Fibroblast of lung (primary cell): ENCODE results near the gene FNDC3B. TPM values are rescaled to one million over a fixed set of nuclear protein-coding genes. Genes with fewer than 3 reads are reported as not detected.
A peak's percentile ranks its signal among the peaks of the same experiment; 100 is the strongest.

Experiments
- DNase-seq, 2 donors: peaks; one replicate each; pipeline versions ENCODE4 v3.0.0 to v3.0.0-alpha.2; 2010; ENCODE audit warnings: low read depth in 2 of 2
- H2AFZ ChIP-seq: 2 replicates; pipeline ENCODE4 v1.5.1; 2012; ENCODE audit warnings: low read length, control low read depth, inconsistent platforms
- H3K27ac ChIP-seq: 2 replicates; pipeline ENCODE4 v1.5.1; 2011; ENCODE audit warnings: low read length, control low read depth; ENCODE audit not compliant: insufficient read depth
- H3K27me3 ChIP-seq: 2 replicates; pipeline ENCODE4 v1.5.1; 2011; ENCODE audit warnings: mild to moderate bottlenecking, low read length; ENCODE audit not compliant: control insufficient read depth, insufficient read depth
- H3K36me3 ChIP-seq: 2 replicates; pipeline ENCODE4 v1.5.1; 2011; ENCODE audit warnings: low read length; ENCODE audit not compliant: control insufficient read depth, insufficient read depth
- H3K4me1 ChIP-seq: 2 replicates; pipeline ENCODE4 v1.5.1; 2011; ENCODE audit warnings: low read length; ENCODE audit not compliant: control insufficient read depth, insufficient read depth; ENCODE audit errors: extremely low read depth
- H3K4me2 ChIP-seq: 2 replicates; pipeline ENCODE4 v1.5.1; 2011; ENCODE audit warnings: low read length, control low read depth; ENCODE audit not compliant: insufficient read depth; ENCODE audit errors: extremely low read depth
- H3K4me3 ChIP-seq, 4 experiments: fragments of 200-600 bp in 1 of 4; sonication (generic) in 1 of 4; replicated peaks in 1 of 4; 2 replicates each; pipeline ENCODE4 v1.5.1; 2011 to 2016; ENCODE audit warnings: low read length in 4 of 4, low read depth in 3 of 4, mild to moderate bottlenecking in 3 of 4, control low read depth in 2 of 4, inconsistent platforms in 1 of 4, mixed read lengths in 1 of 4; ENCODE audit not compliant: insufficient read depth in 1 of 4; ENCODE audit errors: control extremely low read depth in 1 of 4
- H3K79me2 ChIP-seq: 2 replicates; pipeline ENCODE4 v1.5.1; 2012; ENCODE audit warnings: mild to moderate bottlenecking, low read length, inconsistent platforms; ENCODE audit not compliant: control insufficient read depth, insufficient read depth
- H3K9ac ChIP-seq: 2 replicates; pipeline ENCODE4 v1.5.1; 2011; ENCODE audit warnings: mild to moderate bottlenecking, low read length, control low read depth; ENCODE audit not compliant: insufficient read depth
- H3K9me3 ChIP-seq: 2 replicates; pipeline ENCODE4 v1.5.1; 2012; ENCODE audit warnings: low read depth, low read length; ENCODE audit not compliant: control insufficient read depth, insufficient read depth
- H4K20me1 ChIP-seq: 2 replicates; pipeline ENCODE4 v1.5.1; 2011; ENCODE audit warnings: low read length; ENCODE audit not compliant: control insufficient read depth, insufficient read depth; ENCODE audit errors: extremely low read depth
- CTCF ChIP-seq, 2 donors: IDR thresholded peaks in 1 of 2; conservative IDR thresholded peaks in 1 of 2; 1 replicate in 1 of 2; 2 replicates in 1 of 2; pipeline ENCODE4 v1.5.1; 2011 to 2012; ENCODE audit warnings: low read length in 2 of 2, control low read depth in 1 of 2, inconsistent platforms in 1 of 2, low read depth in 1 of 2, mild to moderate bottlenecking in 1 of 2
- EZH2 ChIP-seq: IDR thresholded peaks from 2 replicates; pipeline ENCODE4 v1.5.1; 2012; ENCODE audit warnings: low read length, control low read depth, mild to moderate bottlenecking; ENCODE audit errors: missing control alignments
- polyA plus RNA-seq, 2 donors: library from polyadenylated mRNA; depleted of rRNA in 1 of 2; stranded (reverse) in 1 of 2; unstranded in 1 of 2; fragments of >200 nt; gene quantifications; 2 replicates each; pipeline ENCODE4 v1.2.1, GENCODE V29; 2011 to 2012; ENCODE audit warnings: missing spikeins in 1 of 2
- total RNA-seq: library from RNA; depleted of rRNA; stranded (reverse); fragments of >200 nt; gene quantifications from 2 replicates; pipeline ENCODE4 v1.2.1, GENCODE V29; 2014

FNDC3B gene
- total and polyA plus RNA-seq, 2 donors (not counting 1 experiment from before 2014, with no cell fraction given): 26.1 to 76.8 TPM

DNA sequence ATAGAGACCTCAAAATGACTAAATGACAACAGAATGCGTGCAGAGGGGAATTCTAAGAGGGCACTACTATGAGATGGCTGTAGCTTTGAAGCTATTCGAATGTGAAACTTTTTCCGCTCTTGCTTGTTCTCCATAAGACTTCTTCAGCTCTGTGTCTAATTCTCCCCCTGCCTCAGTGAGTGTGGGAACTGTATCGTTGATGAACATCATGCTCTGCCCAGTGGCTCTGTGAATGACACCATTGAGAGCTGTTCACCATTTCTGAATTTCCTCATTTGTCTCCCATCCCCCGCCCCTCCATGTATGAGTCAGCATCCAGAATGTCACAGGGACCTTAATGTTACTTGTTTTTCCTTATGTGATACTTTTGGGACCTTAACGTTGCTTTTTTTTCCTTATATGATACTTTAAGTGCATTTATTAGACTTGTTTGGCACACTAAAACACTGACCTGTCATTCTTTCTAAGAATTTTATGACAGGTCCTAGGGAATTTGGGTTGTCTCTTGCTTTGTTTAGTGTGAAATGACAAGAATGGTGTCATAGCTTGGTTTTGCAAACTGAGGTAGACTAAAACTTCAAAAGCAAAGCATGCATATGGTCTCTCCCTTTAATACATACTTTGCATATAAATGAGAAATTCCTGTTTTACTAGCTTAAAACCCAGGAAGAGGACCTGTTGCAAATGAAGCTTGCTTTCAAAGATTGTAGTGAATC, 99.6 kb downstream of the FNDC3B start:
- H3K4me2 ChIP-seq: no peak overlapping the region
- peak overlapping the region; percentile 34 for H3K27ac ChIP-seq
- no peaks in the 10 kb centered on the region for H3K27me3 ChIP-seq
- no peak overlapping the region for H3K4me3 ChIP-seq
- H4K20me1 ChIP-seq: no peaks in the 10 kb centered on the region
- TF ChIP-seq CTCF (conservative IDR thresholded peaks at IDR 0.05 in 1 of 2, IDR thresholded peaks at IDR 0.05 in 1 of 2; ENCODE audit: low read depth in 1 of 2, low read length in 2 of 2) (no peak), EZH2 (no peak)
- H3K4me1 ChIP-seq: peaks cover 33% of the 10 kb centered on the region
- peaks cover 54% of the 10 kb centered on the region for H3K79me2 ChIP-seq
- H3K36me3 ChIP-seq: no peaks in the 10 kb centered on the region
- H2AFZ ChIP-seq: no peak overlapping the region
- no peak overlapping the region for H3K9ac ChIP-seq
- no peaks in the 10 kb centered on the region for H3K9me3 ChIP-seq
- DNase-seq: peak in 1 of 2 donors; percentile 59

- TF ChIP-seq CTCF (conservative IDR thresholded peaks at IDR 0.05 in 1 of 2, IDR thresholded peaks at IDR 0.05 in 1 of 2; ENCODE audit: low read depth in 1 of 2, low read length in 2 of 2) (no peak), EZH2 (no peak)
- H3K4me2 ChIP-seq: no peak overlapping the region
- peak overlapping the region; percentile 1 for H3K27ac ChIP-seq
- peaks cover 58% of the 10 kb centered on the region for H3K79me2 ChIP-seq
- H3K9ac ChIP-seq: no peak overlapping the region
- no peak overlapping the region for H3K4me3 ChIP-seq
- no peaks in the 10 kb centered on the region for H3K36me3 ChIP-seq
- no peak for DNase-seq
- H3K27me3 ChIP-seq: no peaks in the 10 kb centered on the region
- no peaks in the 10 kb centered on the region for H3K9me3 ChIP-seq
- H2AFZ ChIP-seq: no peak overlapping the region
- peaks cover 33% of the 10 kb centered on the region for H3K4me1 ChIP-seq
- H4K20me1 ChIP-seq: no peaks in the 10 kb centered on the region
Measured at GRCh38 chr3:172139528-172140276, 100.3 kb downstream of the FNDC3B start.
